Measurements from ENCODE around the gene FAF1.
A peak's percentile ranks its signal among the peaks of the same experiment; 100 is the strongest.
"Not testable (repeated sequence)": the region's sequence is repeated elsewhere in the genome, so short reads cannot be mapped to it uniquely, and the experiment has no call there.

Gene FAF1

DNA sequence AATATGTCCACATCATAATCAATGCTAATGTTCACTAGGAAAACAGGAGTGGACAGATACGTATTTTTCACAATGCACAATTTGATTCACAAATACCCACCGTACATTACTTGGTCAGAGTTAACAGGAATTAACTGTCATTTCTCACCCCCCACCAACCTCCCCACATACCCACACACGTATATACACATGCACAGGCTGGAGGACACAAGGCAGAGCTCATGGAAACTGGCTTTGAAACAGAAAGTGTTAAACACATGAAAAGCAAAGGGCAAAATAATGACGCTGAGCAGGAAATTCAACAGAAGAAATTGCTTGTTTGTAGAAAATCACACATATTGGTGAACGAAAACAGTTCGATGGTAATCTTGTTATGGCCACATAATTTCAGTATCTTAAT lies 348.4 kb downstream of the FAF1 start:
- DNase-seq, result no peak

DNA sequence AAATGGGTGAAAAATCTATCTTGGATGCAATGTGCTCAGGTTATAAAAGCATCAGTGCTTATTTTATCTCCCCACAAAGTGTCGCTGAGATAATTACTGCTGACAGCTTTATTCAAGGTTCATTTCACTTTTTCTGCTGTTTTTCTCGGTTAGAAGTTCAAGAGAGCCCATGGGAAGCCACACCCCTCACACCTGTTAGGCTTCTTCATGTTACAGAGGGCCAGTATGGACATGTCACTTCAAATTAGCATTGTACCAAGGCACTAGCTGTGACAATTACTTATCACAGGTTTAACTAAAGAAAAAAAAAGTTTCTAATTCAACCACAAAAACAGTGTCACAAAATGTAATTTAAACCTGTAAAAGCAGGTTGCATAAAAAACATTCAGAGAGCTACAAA lies 349.5 kb downstream of the FAF1 start:
- DNase-seq, result peak; percentile 72

DNA sequence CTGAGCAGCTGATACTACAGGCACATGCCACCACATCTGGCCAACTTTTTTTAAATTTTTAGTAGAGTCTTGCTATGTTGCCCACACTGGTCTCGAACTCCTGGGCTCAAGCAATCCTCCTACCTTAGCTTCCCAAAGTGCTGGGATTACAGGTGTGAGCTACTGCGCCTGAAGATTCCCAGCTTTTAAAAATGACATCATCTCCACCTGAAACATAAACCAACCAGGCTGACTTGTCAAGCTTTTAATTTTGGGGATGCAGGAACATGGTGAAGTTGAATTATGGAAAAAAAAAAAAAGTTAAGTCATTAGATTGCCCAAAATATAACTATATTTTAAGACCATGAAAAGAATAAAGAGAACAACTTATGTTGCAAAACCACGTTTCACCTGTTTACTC lies 350.6 kb downstream of the FAF1 start:
- no peak for DNase-seq

DNA sequence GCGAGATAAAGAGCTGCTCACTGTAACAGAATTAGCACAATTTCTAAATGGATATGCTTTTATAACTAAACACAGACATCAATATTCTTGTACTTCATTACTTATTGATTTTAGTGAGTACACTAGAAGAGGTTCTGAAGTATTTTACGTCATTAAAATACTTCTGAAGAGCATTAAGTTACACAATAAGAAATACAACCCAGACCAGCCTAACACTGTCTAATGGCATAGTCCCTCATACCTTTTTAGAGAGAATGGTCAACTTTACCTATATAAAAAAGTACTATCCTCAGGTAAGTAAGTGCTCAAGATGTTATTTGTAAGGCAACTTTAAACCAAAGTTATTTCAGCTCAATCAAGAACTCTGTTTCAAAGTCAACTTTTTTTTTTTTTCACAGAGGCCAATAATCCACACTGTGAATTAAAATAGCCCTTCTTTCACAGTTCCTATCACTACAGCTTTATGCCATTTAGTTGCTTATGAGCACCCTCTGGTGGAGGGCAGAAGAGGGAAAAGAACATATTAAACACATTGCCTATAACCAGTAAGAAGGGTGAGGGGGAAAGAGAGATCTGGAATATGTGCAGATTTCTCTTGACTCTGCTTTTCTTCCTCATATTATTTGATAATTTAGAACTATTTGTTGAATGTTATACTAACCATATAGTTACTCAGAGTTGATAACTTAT lies 354.7 kb downstream of the FAF1 start:
- DNase-seq, result peak; percentile 36

DNA sequence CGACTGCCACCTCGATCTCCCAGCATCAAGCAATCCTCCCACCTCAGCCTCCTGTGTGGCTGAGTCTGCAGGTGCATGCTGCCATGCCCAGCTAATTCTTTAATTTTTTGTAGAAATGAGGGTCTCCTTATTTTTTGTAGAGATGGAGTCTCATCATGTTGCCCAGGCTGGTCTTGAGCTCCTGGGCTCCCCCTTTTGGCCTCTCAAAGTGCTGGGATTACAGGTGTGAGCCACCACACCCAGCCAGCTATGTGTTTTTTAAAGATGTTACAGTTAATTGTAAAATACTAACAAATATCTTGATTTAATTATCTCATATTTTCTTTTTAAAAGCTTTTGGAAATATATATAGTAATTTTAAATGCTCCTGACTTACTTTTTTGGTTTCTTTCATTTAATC lies 355.5 kb downstream of the FAF1 start:
- DNase-seq, result no peak

DNA sequence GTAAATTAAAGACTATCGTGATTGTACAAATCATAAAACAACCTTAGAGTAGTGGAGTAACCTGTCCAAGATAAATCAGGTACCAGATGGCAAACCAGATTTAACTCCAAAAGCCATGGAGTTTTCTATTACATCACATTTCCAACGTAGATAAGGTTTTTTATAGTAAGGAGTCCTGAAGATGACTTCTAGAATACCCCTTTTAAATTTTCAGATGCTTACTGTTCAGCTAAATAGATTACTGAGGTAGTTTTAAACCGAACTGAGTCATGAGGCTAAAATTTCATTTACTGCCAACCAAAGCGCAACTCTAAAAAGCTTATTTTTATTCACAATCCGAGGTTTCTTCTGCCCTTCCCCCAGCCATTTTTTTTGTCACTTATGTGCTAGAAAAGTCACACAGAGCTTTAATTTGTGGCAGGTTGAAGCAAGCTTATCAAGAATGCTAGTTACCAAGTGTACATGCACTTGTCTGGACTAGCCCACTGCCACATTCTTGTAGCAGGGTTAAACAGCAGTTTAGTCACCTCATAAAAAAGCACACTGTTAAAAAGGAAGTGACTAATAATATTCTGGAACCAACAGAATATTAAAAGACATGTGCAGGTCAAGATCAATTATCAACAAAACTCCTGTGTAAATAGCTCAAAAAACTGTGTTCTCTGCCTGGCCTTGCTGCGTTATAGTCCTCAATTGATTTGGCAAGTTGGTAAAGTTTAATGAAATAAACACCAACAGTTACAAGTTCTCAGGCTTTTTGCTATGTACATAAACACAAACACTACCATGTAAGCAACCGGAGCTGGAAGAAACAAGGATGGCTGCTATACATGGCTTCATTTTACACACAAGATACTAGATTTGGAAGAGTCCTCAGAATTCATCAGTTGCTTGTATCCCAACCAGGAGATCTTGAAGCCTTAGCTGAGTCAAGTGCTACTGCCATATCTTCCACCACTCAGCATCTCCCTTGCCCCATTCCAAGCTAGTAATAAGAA lies 356.5 kb downstream of the FAF1 start:
- no peak for DNase-seq

DNA sequence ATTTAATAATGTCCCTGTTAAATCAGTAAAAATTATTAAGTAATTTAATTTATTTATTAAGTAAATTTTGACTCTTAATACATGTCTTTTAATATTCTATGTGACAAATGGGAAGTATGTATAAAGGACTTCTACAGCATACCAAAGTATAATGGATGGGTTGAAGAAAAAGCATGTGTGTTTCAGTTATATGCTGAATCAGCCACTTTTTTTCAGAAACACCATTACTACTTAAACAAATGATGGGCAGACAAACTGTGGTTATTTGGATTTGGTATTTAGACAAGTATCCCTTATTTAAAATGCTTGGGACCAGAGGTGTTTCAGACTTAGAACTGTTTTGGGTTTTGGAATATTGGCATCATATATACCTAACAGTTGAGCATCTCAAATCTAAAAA lies 360.5 kb downstream of the FAF1 start:
- DNase-seq, result no peak

DNA sequence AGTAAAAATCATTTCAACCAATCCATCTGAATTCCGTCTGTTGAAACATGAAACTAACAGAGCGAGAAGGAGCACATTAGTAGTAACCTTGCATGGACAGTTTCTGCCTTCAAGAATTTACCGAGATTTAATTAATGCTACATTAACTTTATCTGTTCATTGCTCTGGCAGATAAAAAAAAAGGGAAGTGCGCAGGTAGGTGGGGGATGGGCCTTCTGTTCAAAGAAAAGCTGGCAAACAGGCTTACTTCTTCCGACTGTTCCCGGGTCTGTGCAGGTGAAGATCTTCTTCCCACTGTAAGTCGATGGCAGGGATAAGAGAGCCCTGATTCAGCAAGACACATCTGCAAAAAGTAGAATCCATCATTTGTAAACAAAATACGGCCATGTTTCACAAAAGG lies 364.2 kb downstream of the FAF1 start:
- DNase-seq, result no peak

DNA sequence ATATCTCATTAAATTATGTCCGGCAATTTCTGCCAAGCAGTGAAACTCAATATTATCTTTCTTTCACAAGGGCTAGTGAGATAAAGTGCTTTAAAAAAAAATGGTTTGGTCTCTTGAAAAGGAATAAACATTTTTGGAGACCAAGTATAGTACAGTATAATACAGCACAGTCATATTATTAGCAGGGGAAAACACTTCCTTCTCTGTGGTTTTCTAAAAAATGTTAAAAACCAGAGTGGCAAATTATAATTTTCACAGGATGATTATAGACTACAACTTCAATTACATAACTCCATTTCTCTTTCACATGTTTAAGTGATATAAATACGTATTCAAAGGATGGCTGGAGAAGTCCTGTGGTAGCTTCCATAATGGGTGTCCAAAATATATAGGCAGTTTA lies 366.6 kb downstream of the FAF1 start:
- DNase-seq, result no peak

DNA sequence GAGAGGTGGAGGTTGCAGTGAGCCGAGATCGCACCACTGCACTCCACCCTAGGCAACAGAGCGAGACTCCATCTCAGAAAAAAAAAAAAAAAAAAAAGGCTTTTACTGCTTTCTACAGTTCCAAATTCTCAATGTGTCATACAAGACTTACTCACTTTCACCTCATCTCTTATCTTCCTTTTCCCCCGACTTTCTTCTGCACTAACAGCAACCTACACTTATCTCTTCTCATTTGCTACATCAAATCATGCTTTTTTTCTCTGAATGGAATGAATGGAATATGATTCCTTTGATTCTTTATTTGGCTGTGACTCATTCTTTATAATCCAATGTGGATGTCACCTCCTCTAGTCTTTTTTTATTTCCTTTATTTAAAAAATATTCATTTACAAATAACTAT lies 368.5 kb downstream of the FAF1 start:
- no peak for DNase-seq

DNA sequence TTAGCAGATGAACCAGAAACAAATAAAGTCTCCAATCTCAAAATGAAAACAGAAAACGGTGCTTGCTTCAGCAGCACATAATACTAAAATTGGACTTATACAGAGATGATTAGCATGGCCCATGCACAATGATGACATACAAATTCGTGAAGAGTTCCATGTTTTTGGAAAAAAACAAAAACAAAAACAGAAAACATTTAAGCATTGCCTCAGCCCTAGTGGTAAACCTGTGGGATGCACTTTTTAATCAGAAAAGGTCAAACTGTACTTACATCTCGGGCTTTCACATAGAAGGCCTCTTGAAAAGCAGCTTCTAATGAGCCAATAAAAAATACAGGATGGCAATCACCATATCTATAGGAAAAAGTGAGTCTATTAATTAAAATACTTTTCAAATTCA lies 377.7 kb downstream of the FAF1 start:
- DNase-seq, result no peak

DNA sequence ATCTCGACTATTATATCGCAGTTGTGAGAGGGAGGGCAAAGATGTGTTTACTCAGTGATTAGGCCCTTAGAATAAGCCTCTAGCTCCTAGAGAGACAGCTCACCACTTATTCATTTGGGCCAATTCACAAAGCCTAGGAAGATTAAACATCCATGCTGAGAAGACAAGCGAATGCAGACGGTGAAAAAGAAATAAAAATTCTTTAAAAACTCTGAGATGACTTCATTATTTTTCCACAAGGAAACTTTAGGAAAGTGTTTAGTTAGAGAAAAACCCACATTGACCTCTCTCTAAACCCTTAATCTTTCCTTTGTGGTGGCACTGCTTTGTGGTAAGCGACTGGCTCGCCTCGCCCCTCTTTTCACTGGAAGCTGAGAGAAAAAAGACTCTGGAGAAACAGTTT lies 390.0 kb downstream of the FAF1 start:
- no peak for DNase-seq

DNA sequence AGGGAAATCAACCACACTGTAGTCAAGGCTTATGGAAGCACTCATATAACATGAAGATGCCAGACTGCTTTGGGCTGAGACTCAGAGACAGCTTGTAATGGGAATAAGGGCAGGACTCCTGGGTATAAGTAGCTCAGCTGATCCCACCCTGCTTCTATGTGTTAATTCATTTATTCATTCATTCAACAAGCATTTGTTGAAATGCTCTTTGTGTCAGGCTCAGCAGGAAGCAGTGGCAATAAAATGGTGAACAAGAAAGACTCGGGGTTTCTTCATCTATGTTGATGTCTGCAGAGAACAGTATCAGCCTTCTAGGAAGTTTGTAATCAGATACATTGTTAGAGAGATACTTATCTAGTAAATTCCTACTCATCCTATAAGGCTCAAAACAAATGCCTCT lies 391.3 kb downstream of the FAF1 start:
- no peak for DNase-seq

DNA sequence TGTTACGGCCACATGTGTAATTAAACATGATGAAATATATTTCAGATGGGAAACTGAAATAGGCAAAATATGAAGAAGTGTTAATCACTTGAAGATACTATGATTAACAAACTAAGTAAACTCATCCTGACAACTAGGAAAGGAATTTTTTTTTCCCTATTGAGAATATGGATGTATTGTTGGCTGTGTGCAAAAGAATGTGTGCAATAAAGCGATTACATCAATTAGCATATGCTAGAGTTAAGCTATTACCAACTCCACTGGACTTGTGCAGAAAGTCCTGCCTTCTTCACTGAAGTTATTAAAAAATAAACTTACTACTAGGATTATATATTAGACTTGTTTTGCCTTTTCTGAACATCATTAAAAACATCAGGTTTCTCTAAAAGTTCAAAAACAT lies 393.7 kb downstream of the FAF1 start:
- no peak for DNase-seq

DNA sequence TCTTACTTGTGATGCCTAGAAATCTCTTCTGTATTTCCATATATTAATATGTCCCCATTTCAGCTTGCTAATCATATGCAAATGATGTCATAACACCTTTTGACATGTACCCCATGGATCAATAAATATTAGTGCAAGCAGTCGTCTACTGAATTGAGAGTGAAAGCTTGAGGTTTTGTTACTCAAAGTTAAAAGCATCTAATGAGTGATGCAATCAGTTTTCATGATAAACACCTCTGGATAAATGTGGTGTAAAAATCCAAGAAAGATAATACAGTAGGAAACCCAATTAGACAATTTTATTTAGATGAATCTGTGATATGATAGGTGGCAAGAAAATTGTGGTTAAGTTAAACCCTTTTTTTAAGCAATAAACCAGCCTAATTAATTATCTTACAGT lies 395.6 kb downstream of the FAF1 start:
- no peak for DNase-seq

DNA sequence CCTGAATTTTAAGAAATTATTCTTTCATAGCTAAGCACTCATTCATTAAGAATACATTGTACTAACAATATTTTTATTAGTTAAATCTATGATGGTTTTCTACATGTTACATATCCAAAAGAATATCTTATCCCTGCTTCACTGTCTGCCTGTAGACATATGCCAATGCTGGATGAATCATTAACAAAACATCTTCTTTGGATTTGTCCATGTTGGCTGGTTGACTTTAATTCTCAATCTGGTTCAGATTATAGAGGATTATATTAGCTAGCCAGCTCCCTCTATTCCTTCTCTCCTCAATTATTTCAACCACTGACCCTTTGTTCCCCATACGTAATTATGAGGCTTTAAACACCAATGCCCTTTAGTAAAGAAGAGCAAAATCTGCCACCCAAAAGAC lies 398.0 kb downstream of the FAF1 start:
- no peak for DNase-seq

DNA sequence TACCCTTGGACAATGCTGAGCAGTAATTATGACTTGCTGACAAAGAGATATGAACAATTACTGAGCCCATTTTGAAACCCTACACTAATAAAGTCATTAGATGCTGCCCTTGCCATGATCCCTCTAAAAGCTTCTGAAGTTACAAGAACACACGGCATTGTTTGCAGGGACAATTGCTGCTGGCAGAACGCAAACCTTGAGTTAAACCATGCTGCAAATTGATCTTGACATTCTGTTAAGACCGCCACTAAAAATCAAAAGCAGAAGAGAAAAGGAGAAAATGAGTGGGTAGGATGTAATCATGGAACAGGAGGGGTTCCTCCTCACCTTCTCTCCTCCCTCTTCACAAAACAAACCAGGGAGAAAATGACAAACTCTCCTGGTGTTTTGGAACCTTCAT lies 400.6 kb downstream of the FAF1 start:
- no peak for DNase-seq

DNA sequence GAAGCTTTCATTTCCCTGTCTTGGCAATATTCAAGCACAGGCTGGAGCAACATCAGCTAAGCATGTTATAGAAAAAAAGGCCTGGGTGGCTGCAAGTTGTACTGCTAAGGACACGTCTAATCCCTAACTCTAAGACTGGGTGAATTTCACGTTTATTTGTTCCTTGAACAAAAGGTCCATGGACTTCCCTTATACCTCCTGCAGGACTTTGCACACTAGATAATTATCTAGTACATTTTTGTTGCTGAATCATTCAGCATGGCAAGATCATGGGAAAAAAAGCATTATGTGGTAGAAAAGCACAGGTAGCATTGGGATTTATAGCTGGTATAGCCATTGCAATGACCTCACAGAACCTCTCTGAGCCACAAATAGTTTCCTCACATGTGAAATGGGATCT lies 406.1 kb downstream of the FAF1 start:
- DNase-seq, result no peak

DNA sequence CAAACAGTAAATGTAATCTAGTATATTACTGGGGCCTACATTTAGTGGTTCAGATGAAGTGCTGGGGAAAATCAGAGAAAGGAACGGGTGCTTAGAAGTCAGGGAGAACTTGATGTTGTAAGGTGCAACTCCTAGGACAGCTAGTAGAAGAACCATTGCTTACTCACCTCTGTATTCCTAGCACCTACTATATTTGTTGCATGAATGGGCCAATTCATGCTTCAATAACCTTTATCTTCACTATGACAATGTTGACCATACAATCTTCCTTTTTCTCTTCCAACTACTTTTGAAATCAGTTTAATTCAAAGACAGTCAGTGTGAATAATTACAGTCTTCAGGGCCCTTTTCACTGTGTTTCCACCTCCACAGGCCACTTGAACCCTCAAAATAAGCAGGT lies 411.8 kb downstream of the FAF1 start:
- DNase-seq, result no peak

DNA sequence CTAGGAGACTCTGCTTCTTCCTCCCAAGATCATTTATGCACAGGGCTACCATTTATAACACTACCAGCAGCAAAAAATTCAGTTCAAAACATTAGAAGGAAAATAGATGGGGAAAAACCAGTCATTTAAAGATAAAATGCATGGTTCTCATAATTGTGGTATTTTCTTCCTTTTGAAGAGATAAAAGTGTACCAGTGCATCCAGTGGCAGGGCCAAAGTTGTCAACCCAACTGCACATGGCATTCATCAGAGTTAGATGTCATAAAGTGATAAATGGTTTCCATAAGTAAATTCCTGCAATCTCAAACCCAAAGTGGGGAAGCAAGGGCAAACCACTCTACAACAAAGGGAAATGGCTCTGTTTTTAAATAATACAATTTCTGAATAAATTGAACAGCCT lies 417.7 kb downstream of the FAF1 start:
- no peak for DNase-seq

DNA sequence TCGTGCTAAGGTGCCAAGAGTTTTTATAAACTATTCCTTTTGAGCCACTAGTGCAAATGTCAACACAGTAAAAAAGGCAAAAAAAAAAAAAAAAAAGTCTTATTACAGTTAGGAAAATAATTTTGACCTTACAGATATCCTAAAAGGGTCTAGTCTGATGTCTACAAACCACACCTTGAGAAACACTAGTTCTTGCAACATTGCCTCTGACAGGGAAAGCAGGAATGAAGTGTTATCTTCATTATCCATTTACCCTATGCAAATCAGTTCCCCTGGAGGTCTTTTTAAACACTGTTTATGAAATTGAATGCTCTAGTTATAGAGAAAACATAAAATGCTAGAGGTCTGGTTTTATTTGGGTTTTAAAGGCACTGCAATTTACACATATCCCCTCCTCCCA lies 421.6 kb downstream of the FAF1 start:
- no peak for DNase-seq

DNA sequence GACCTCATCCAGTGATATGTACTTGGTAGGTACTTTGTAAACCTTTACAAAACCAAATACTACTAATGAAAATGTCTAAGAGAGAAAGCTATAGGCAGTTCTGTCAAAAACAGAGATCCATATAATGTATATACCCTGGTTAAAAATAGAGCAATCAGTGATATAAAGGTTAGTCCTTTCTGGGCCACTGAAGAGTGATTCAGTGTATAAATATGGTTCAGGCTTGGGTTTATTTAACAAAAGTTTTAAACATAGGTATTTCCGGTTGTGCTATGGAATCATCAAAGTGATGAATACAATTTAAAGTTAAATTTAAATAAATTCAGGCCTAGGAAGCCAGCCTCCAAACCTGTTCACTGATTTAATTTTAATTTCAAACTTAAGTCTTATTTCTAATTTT lies 428.5 kb downstream of the FAF1 start:
- no peak for DNase-seq

DNA sequence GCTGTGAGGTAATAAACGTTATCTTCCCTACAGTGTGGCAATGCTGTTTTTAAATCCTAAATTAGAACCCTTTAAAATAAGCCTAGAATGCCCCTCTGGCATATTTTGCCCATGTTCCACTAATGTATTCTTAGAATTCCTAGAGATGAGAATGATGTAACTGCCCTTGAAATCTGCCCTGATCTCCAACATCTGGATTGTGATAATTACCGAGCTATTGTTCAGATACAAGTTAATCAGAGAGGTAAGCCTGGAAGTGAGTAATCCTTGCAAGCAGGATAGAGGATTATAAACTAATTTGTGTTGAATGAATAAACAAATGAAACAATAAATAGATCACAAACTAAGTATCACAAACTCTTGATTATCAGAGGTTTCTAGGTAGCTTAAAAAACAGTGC lies 429.0 kb downstream of the FAF1 start:
- no peak for DNase-seq

DNA sequence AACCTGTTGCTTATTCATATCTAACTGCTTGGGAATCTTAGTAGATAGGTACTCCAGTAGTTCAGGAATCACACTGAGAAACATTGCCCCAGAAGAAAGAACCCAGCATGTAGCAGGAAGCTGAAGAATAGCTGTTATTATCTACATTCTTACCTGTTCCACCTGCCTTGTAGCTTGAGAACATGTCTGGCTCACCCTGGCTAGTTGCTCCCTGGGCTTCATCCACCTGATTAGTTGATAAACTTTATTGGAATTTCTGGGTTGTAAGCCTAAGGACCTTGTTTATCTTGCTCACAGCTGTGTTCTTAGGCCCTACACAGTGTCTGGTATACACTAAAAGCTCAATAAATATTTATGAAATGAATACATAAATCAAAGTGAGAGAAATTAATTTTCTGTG lies 430.6 kb downstream of the FAF1 start:
- DNase-seq, result no peak

DNA sequence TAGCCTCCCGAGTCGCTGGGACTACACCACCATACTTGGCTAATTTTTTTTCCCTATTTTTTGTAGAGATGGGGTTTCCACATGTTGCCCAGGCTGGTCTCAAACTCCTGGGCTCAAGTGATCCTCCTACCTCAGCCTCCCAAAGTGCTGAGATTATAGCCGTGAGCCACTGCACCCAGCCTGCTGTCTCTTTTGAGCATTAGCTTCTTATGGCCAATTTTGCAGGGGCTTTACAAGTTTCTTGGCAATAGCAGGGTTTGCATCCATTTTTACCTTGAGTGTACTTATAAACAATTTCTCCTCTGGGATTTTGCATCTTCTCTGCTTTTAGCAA lies 432.1 kb downstream of the FAF1 start:
- DNase-seq, result not testable (repeated sequence)
